Esophagus muscularis mucosa (tissue), 4 donors: Measurements from ENCODE around the gene FUT8. TPM values are rescaled to one million over a fixed set of nuclear protein-coding genes. Genes with fewer than 3 reads are reported as not detected.

Source experiments
- DNase-seq: peaks from one replicate; pipeline ENCODE4 v3.0.0-alpha.2; 2017; ENCODE audit errors: extremely low spot score
- H3K27ac ChIP-seq, 4 donors: fragments of 200-600 bp; sonication (generic); replicated peaks in 1 of 4; 1 replicate in 3 of 4; 2 replicates in 1 of 4; pipeline ENCODE4 v1.5.1; 2016 to 2019; ENCODE audit warnings: mild to moderate bottlenecking in 1 of 4
- H3K27me3 ChIP-seq, 4 donors: fragments of 200-600 bp; sonication (generic); one replicate each; pipeline versions ENCODE4 v1.5.1 to v1.6.0; 2016 to 2019
- H3K36me3 ChIP-seq, 4 donors: fragments of 200-600 bp; sonication (generic); one replicate each; pipeline ENCODE4 v1.5.1; 2016 to 2019
- H3K4me1 ChIP-seq, 4 donors: fragments of 200-600 bp; sonication (generic); one replicate each; pipeline ENCODE4 v1.5.1; 2016 to 2019
- H3K4me3 ChIP-seq, 4 donors: fragments of 200-600 bp; sonication (generic); 1 replicate in 2 of 4; 2 replicates in 2 of 4; pipeline ENCODE4 v1.5.1; 2016 to 2019; ENCODE audit warnings: mild to moderate bottlenecking in 4 of 4, moderate library complexity in 1 of 4
- H3K9me3 ChIP-seq, 4 donors: fragments of 200-600 bp; sonication (generic); 1 replicate in 3 of 4; 2 replicates in 1 of 4; pipeline ENCODE4 v1.5.1; 2016 to 2019
- CTCF ChIP-seq, 3 experiments: fragments of 200-600 bp in 2 of 3; fragments of 450-650 bp in 1 of 3; sonication (generic) in 2 of 3; IDR thresholded peaks; one replicate each; pipeline ENCODE4 v1.5.1; 2017 to 2019; ENCODE audit warnings: antibody characterized with exemption in 3 of 3, mild to moderate bottlenecking in 2 of 3, moderate library complexity in 1 of 3
- EP300 ChIP-seq: sonication (generic); formaldehyde crosslinking; IDR thresholded peaks from one replicate; pipeline ENCODE4 v1.6.1; 2017; ENCODE audit warnings: antibody characterized with exemption
- POLR2A ChIP-seq: fragments of 450-650 bp; IDR thresholded peaks from one replicate; pipeline ENCODE4 v1.6.1; 2017; ENCODE audit warnings: antibody characterized with exemption, moderate library complexity, mild to moderate bottlenecking, low read depth
- POLR2AphosphoS5 ChIP-seq, 2 donors: sonication (generic); formaldehyde crosslinking; IDR thresholded peaks; one replicate each; pipeline ENCODE4 v1.6.1; 2017; ENCODE audit warnings: antibody characterized with exemption in 2 of 2
- WGBS: methylation state at CpG from one replicate; pipeline ENCODE4 v1.1.5; 2018; 5-methylcytosine and 5-hydroxymethylcytosine counted together
- intact Hi-C: fragments of 100-400 bp; cut with DNase I; formaldehyde crosslinking; loops from one replicate; pipeline ENCODE4 v1.15.1; 2023
- total RNA-seq, 4 donors: library from RNA; depleted of rRNA; stranded (reverse); fragments of >200 nt; gene quantifications; one replicate each; pipeline versions ENCODE4 v1.1.0 to v1.2.1, GENCODE V29; 2016

The FUT8 gene
- total RNA-seq, 4 donors from 2014 or later: 12.8 to 22.2 (median 20.1) TPM

GRCh38 chr14:65564370-65564769 is 151.8 kb downstream of the FUT8 start:
- intact Hi-C loops: no loop called here
- 82% methylated on average over 4 of the region's 4 CpGs for WGBS
- no peaks in the 10 kb centered on the region for H3K27me3 ChIP-seq

GRCh38 chr14:65565948-65566347 is 153.4 kb downstream of the FUT8 start:
- no peak overlapping the region for H3K4me3 ChIP-seq
- intact Hi-C loops: no loop called here
- no peak overlapping the region for H3K27ac ChIP-seq
- H3K27me3 ChIP-seq: no peaks in the 10 kb centered on the region
- WGBS: 57% methylated on average over 1 of the region's 1 CpG
- no peaks in the 10 kb centered on the region for H3K9me3 ChIP-seq
- no peaks in the 10 kb centered on the region for H3K4me1 ChIP-seq
- H3K36me3 ChIP-seq: no peaks in the 10 kb centered on the region
- TF ChIP-seq POLR2A (no peak), EP300 (no peak), CTCF (IDR thresholded peaks at IDR 0.05) (no peak), POLR2AphosphoS5 (IDR thresholded peaks at IDR 0.05) (no peak)
- no peak for DNase-seq

More at GRCh38 chr14:65564370-65564769, 151.8 kb downstream of the FUT8 start:
- no peak overlapping the region for H3K27ac ChIP-seq
- TF ChIP-seq EP300: no peak
- TF ChIP-seq POLR2AphosphoS5 (IDR thresholded peaks at IDR 0.05): no peak
- no peak for TF ChIP-seq CTCF (IDR thresholded peaks at IDR 0.05)
- no peak for TF ChIP-seq POLR2A
- peaks cover 0 to 7% (median 0%) of the 10 kb centered on the region in 4 donors for H3K4me1 ChIP-seq
- H3K9me3 ChIP-seq: no peaks in the 10 kb centered on the region
- no peak for DNase-seq
- no peaks in the 10 kb centered on the region for H3K36me3 ChIP-seq
- H3K4me3 ChIP-seq: no peak overlapping the region

GRCh38 chr14:65566820-65567522 is 154.4 kb downstream of the FUT8 start:
- Histone ChIP-seq H3K4me3 (no peak overlapping the region), H3K4me1 (no peaks in the 10 kb centered on the region), H3K27ac (no peak overlapping the region), H3K27me3 (no peaks in the 10 kb centered on the region), H3K9me3 (no peaks in the 10 kb centered on the region), H3K36me3 (no peaks in the 10 kb centered on the region)
- TF ChIP-seq EP300 (no peak), CTCF (IDR thresholded peaks at IDR 0.05) (no peak), POLR2AphosphoS5 (IDR thresholded peaks at IDR 0.05) (no peak), POLR2A (no peak)
- intact Hi-C loops: no loop called here
- 92% methylated on average over 5 of the region's 5 CpGs for WGBS
- DNase-seq: no peak

- TF ChIP-seq POLR2A (no peak), POLR2AphosphoS5 (IDR thresholded peaks at IDR 0.05) (no peak), CTCF (IDR thresholded peaks at IDR 0.05) (no peak), EP300 (no peak)
- Histone ChIP-seq H3K27ac (no peak overlapping the region), H3K27me3 (no peaks in the 10 kb centered on the region), H3K4me1 (no peaks in the 10 kb centered on the region), H3K9me3 (no peaks in the 10 kb centered on the region), H3K4me3 (no peak overlapping the region), H3K36me3 (no peaks in the 10 kb centered on the region)
- intact Hi-C loops: no loop called here
- WGBS: 97% methylated on average over 2 of the region's 2 CpGs
- DNase-seq: no peak
Observed at GRCh38 chr14:65574611-65575010, 162.1 kb downstream of the FUT8 start.

- H3K4me3 ChIP-seq: no peak overlapping the region
- H3K27me3 ChIP-seq: no peaks in the 10 kb centered on the region
- WGBS: 98% methylated on average over 6 of the region's 6 CpGs
- no peaks in the 10 kb centered on the region for H3K4me1 ChIP-seq
- TF ChIP-seq EP300 (no peak), POLR2A (no peak), POLR2AphosphoS5 (IDR thresholded peaks at IDR 0.05) (no peak)
- no peak for DNase-seq
- H3K36me3 ChIP-seq: no peaks in the 10 kb centered on the region
- H3K9me3 ChIP-seq: no peaks in the 10 kb centered on the region
- no peak overlapping the region for H3K27ac ChIP-seq
- intact Hi-C loops: no loop called here
Observed at GRCh38 chr14:65575389-65575788, 162.9 kb downstream of the FUT8 start.
